ENCODE results near the gene STRN4.

Gene STRN4

DNA sequence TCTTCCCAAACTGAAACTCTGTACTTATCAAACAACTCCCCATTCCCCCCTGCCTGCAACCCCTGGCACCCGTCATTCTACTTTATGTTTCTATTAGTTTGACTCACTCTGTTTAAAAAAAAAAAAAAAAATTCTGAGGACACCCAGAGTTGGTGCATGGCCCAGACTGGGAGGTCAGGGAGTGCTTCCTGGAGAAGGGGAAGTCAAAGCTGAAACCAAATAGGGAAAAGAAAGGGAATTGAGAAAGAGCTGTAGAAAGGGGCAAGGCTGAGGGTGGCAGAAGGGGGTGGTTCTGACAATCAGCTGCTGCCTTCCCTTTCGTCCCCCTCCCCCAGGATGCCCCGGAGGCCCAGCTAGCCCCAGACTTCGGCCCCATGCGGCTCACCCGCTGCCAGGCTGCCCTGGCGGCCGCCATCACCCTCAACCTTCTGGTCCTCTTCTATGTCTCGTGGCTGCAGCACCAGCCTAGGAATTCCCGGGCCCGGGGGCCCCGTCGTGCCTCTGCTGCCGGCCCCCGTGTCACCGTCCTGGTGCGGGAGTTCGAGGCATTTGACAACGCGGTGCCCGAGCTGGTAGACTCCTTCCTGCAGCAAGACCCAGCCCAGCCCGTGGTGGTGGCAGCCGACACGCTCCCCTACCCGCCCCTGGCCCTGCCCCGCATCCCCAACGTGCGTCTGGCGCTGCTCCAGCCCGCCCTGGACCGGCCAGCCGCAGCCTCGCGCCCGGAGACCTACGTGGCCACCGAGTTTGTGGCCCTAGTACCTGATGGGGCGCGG is 9.0 kb upstream of the STRN4 start:
- Histone ChIP-seq H3K36me3 (ENCODE audit: control insufficient read depth in 1 of 2, insufficient read depth in 2 of 2, low read depth in 1 of 2, low read length in 2 of 2) (peaks cover 31 to 36% of the 10 kb centered on the region in 2 experiments), H3K23ac (ENCODE audit: low read length in 2 of 2) (no peak overlapping the region), H3K9ac (ENCODE audit: low read length) (no peak overlapping the region), H3K4me1 (ENCODE audit: control insufficient read depth, insufficient read depth, low read depth, low read length) (peaks cover 7% of the 10 kb centered on the region), H3K27ac (ENCODE audit: low read length, poor library complexity, severe bottlenecking) (no peak overlapping the region), H4K8ac (ENCODE audit: low read length) (peak overlapping the region; percentile 43), H2BK15ac (ENCODE audit: low read depth, poor library complexity, severe bottlenecking) (no peak overlapping the region), H2BK120ac (ENCODE audit: low read depth, low read length) (no peak overlapping the region), H2BK5ac (ENCODE audit: low read depth, low read length, poor library complexity, severe bottlenecking) (no peak overlapping the region), H4K91ac (ENCODE audit: low read length) (no peak overlapping the region), H2AK5ac (ENCODE audit: low read length, severe bottlenecking) (no peak overlapping the region), H3K4ac (ENCODE audit: low read depth in 1 of 2, low read length in 2 of 2) (no peak overlapping the region), H3K4me3 (ENCODE audit: insufficient read depth in 1 of 2, low read depth in 1 of 2, low read length in 2 of 2) (no peak overlapping the region), H3K79me1 (replicated peaks; ENCODE audit: low read length, poor library complexity, severe bottlenecking) (peaks cover 23% of the 10 kb centered on the region), H3K27me3 (ENCODE audit: control insufficient read depth in 1 of 2, insufficient read depth in 1 of 2, low read length in 2 of 2) (no peaks in the 10 kb centered on the region), H3K4me2 (ENCODE audit: low read length, poor library complexity, severe bottlenecking) (no peak overlapping the region), H3K18ac (ENCODE audit: low read depth in 1 of 2, low read length in 2 of 2) (no peak overlapping the region), H2BK12ac (ENCODE audit: low read length in 2 of 2) (no peak overlapping the region), H3K14ac (ENCODE audit: low read length in 2 of 2) (no peak overlapping the region), H3K9me3 (ENCODE audit: control insufficient read depth, low read length) (no peaks in the 10 kb centered on the region), H2AFZ (ENCODE audit: low read depth, low read length) (no peak overlapping the region)
- peak; percentile 44 for DNase-seq
- WGBS = 95% methylated on average over 38 of the region's 39 CpGs

DNA sequence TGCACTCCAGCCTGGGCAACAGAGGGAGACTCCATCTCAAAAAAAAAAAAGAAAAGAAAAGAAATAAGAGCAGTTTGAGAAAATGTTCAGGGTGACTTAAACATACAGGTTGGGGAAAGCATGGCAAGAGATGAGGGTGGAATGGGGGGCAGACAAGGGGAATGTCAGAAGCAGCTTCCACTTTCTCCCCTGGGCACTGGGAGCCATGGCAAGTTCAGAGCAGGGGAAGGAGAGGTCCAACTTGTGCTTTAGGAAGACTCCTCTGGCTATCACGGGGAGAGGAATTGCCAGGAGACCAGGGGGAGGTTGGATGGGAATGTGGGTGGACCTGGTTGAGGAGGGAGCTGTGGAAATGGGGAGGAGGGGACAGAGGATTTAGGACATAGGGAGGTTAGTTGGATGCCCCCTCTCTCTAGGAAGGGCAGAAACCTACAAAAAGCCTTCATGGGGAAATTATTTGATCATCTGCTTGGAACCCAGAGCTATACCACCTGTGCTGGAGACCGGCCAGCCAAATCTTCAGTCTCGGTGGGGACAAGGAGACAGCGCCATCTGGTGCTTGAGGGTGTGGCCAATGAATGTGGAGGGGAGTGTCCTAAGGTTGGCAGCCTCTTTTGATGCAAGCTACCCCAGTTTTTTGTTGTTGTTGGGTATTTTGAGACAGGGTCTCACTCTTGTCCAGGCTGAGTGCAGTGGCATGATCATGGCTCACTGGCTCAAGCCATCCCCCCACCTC is 7.3 kb upstream of the STRN4 start:
- H4K8ac ChIP-seq (ENCODE audit: low read length) = peak overlapping the region; percentile 46

DNA sequence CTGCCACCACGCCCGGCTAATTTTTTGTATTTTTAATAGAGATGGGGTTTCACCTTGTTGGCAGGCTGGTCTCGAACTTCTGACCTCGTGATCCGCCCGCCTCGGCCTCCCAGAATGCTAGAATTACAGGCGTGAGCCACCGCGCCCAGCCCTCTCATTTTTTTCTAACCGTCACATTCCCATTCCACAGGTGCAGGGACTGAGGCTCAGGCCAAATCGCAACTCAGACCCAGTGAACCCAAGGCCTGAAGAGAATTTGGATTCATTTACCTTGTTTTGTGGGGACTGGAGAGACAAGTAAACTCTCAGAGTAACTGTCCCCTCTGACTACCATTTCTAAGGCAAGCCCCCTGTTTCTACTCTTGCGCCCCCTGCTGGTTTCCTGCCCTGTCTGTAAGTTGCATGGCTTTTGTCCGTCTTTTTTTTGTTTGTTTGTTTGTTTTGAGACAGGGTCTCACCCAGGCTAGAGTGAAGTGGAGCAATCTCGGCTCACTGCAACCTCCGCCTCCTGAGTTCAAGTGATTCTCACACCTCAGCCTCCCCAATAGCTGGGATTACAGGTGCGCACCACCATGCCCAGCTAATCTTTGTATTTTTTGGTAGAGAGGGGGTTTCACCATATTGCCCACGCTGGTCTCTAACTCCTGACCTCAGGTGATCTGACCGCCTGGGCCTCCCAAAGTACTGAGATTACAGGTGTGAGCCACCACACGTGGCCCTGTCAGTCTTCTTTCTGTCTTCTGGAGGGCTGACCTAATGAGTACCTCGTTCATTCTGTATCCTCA is 2.3 kb upstream of the STRN4 start:
- Histone ChIP-seq H3K4me3 (ENCODE audit: insufficient read depth in 1 of 2, low read depth in 1 of 2, low read length in 2 of 2) (no peak overlapping the region), H2BK5ac (ENCODE audit: low read depth, low read length, poor library complexity, severe bottlenecking) (no peak overlapping the region), H2AFZ (ENCODE audit: low read depth, low read length) (no peak overlapping the region), H3K27me3 (ENCODE audit: control insufficient read depth in 1 of 2, insufficient read depth in 1 of 2, low read length in 2 of 2) (no peaks in the 10 kb centered on the region), H3K23ac (ENCODE audit: low read length in 2 of 2) (no peak overlapping the region), H2AK5ac (ENCODE audit: low read length, severe bottlenecking) (no peak overlapping the region), H3K79me1 (replicated peaks; ENCODE audit: low read length, poor library complexity, severe bottlenecking) (peaks cover 17% of the 10 kb centered on the region), H3K36me3 (ENCODE audit: control insufficient read depth in 1 of 2, insufficient read depth in 2 of 2, low read depth in 1 of 2, low read length in 2 of 2) (peaks cover 16 to 27% of the 10 kb centered on the region in 2 experiments), H4K91ac (ENCODE audit: low read length) (no peak overlapping the region), H2BK120ac (ENCODE audit: low read depth, low read length) (no peak overlapping the region), H4K8ac (ENCODE audit: low read length) (no peak overlapping the region), H3K14ac (ENCODE audit: low read length in 2 of 2) (no peak overlapping the region), H3K4ac (ENCODE audit: low read depth in 1 of 2, low read length in 2 of 2) (no peak overlapping the region), H2BK15ac (ENCODE audit: low read depth, poor library complexity, severe bottlenecking) (no peak overlapping the region), H3K4me2 (ENCODE audit: low read length, poor library complexity, severe bottlenecking) (no peak overlapping the region), H3K9me3 (ENCODE audit: control insufficient read depth, low read length) (no peaks in the 10 kb centered on the region), H3K9ac (ENCODE audit: low read length) (no peak overlapping the region), H2BK12ac (ENCODE audit: low read length in 2 of 2) (no peak overlapping the region), H3K18ac (ENCODE audit: low read depth in 1 of 2, low read length in 2 of 2) (no peak overlapping the region), H3K27ac (ENCODE audit: low read length, poor library complexity, severe bottlenecking) (no peak overlapping the region), H3K4me1 (ENCODE audit: control insufficient read depth, insufficient read depth, low read depth, low read length) (peaks cover 18% of the 10 kb centered on the region)
- DNase-seq = peak; percentile 79
- 83% methylated on average over 18 of the region's 21 CpGs for WGBS

More for the DNA sequence above, 7.3 kb upstream of the STRN4 start:
- Histone ChIP-seq H3K23ac (ENCODE audit: low read length in 2 of 2) (no peak overlapping the region), H3K36me3 (ENCODE audit: control insufficient read depth in 1 of 2, insufficient read depth in 2 of 2, low read depth in 1 of 2, low read length in 2 of 2) (peaks cover 41% of the 10 kb centered on the region in 2 experiments), H3K79me1 (replicated peaks; ENCODE audit: low read length, poor library complexity, severe bottlenecking) (peaks cover 26% of the 10 kb centered on the region), H2BK15ac (ENCODE audit: low read depth, poor library complexity, severe bottlenecking) (no peak overlapping the region), H3K4me2 (ENCODE audit: low read length, poor library complexity, severe bottlenecking) (no peak overlapping the region), H4K91ac (ENCODE audit: low read length) (no peak overlapping the region), H3K4me1 (ENCODE audit: control insufficient read depth, insufficient read depth, low read depth, low read length) (peaks cover 7% of the 10 kb centered on the region), H3K9ac (ENCODE audit: low read length) (no peak overlapping the region), H3K27me3 (ENCODE audit: control insufficient read depth in 1 of 2, insufficient read depth in 1 of 2, low read length in 2 of 2) (no peaks in the 10 kb centered on the region), H2AK5ac (ENCODE audit: low read length, severe bottlenecking) (no peak overlapping the region), H3K14ac (ENCODE audit: low read length in 2 of 2) (no peak overlapping the region), H3K4ac (ENCODE audit: low read depth in 1 of 2, low read length in 2 of 2) (no peak overlapping the region), H3K4me3 (ENCODE audit: insufficient read depth in 1 of 2, low read depth in 1 of 2, low read length in 2 of 2) (no peak overlapping the region), H2AFZ (ENCODE audit: low read depth, low read length) (no peak overlapping the region), H3K27ac (ENCODE audit: low read length, poor library complexity, severe bottlenecking) (no peak overlapping the region), H3K18ac (ENCODE audit: low read depth in 1 of 2, low read length in 2 of 2) (no peak overlapping the region), H2BK5ac (ENCODE audit: low read depth, low read length, poor library complexity, severe bottlenecking) (no peak overlapping the region), H2BK120ac (ENCODE audit: low read depth, low read length) (no peak overlapping the region), H2BK12ac (ENCODE audit: low read length in 2 of 2) (no peak overlapping the region), H3K9me3 (ENCODE audit: control insufficient read depth, low read length) (no peaks in the 10 kb centered on the region)
- 58% methylated on average over 4 of the region's 4 CpGs for WGBS
- DNase-seq = peak; percentile 42
